Pons (tissue), 1 donor: ENCODE data around the gene PHLPP1.

Experiments
- DNase-seq: peaks from one replicate; pipeline ENCODE4 v3.0.0-alpha.2; 2016; ENCODE audit warnings: low spot score

The PHLPP1 gene

DNA sequence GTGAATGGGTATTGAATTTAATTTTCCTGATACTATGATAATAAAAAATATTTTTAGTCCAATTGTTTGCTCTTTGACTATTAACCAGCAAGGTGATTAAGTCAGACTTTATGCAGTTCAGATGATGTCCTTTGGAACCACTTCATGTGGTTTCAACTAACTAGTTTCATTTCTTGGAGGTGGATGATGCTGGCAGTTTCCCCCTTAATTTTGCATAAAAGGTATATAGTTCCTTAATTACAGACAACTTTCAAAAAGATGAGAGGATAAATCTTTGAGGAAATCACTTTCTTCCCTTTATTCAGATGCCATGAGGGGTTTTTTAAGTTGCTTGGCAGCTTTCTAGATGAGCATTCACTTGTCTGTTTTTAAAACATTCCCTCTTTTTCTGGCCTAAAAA, 223.1 kb downstream of the PHLPP1 start:
- no peak for DNase-seq

DNA sequence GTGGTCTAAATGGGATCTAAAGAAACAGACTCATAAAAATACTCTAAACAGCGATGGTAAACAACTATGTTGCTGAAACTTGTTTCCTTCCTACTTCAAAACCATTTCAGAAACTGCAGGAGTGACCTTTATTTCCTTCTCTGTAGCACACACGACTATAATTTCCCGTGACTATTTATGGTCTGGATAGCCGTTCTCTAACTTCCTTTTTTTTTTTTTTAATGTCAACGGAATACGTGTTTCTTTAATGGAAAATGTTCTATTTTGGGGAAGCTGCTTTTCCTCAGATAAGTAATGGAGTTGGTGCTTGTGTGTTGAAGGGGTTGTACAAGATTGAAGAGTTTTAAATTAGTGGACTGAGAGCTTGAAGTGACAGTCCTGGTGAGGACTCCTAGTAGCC, 224.1 kb downstream of the PHLPP1 start:
- DNase-seq, result no peak

DNA sequence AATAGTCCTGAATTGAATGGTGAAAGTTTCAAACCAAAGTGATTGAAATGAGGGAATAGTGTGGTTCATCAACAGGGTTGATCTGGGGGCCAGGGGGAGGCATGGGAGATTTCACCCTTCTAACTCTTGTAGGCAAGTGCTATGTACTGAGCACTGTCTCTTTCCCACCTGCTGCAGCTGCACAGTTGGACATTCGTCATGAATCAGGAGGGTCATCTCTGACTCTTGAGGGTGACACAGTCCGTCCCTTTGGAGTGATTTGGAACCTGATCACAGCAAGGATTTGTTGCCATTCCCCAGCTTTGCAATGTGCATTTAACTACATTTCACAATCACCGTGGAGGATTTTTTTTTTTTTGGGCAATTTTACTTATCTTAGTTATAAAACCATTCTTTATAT, 224.6 kb downstream of the PHLPP1 start:
- DNase-seq, result no peak

DNA sequence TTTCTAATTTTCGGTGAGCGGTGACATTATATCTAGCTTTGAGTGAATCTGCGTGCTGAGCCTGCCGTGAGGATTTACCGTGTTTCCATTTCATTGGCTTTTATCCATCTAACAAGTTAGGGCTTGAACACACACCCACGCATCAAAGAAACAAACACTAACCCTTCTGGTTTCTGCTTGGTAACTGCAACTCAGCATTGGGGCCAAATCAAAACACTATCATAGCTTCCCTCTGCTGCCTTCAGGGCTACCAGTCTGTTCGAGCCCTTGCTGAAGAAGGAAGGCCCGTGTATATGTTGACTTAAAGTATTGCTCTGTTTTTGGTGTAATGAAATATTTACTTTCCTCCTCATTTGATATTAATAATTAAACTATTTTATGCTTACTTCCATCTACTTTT, 227.2 kb downstream of the PHLPP1 start:
- DNase-seq, result no peak

DNA sequence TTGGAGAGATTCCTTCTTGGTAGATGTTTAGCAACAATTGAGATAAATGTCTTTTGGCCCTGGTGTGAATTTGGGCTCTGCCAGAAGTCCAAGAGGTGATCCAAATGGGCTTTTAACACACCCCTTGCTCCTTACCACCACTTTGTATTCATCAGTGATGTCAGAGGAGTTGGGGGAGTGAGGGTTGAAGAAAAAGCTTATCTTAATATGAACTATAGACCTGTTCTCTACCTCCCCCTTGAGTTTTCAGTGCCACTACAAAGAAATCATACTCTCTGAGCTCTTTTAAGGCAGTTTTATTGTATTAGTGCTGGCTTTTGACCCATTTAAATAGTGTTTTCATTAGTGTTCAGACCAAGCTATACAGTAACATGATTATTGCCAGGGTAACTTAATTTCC, 229.1 kb downstream of the PHLPP1 start:
- no peak for DNase-seq

DNA sequence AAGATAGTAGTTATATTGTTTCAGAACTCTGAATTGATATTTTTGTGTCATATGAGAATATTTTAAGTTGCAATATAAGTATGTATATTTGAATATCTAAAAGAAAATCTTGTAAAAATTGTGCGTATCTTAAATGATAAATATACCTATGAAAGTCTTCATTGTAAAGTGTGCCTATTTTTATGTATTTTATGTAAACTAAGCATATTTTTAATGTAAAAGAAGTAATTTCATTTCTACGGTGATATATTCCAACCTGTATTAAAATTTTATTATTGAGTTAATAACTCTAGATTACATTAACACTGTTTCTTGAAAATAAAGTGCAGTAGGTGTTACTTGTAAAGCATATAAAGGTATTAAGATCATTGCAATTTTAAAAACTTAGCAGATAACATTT, 233.4 kb downstream of the PHLPP1 start:
- no peak for DNase-seq

DNA sequence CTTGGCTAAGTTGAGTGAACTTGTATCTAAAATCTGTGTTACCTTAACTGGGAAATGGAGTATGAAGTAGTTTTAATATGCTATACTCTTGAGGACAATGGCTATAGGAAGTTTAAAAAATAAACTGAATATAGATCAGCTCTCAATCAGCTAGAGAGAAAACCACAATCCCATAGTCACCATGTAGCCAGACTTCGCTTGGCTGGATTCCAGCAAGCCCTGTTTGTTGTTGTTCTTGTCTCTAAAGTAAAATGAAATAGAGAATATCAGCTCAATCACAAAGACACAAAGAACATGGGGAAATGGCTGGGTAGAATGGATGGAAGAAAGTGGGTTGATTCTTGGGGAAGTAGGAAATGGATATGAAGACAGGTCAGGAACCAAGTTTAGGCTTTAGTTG, 234.9 kb downstream of the PHLPP1 start:
- DNase-seq, result no peak

DNA sequence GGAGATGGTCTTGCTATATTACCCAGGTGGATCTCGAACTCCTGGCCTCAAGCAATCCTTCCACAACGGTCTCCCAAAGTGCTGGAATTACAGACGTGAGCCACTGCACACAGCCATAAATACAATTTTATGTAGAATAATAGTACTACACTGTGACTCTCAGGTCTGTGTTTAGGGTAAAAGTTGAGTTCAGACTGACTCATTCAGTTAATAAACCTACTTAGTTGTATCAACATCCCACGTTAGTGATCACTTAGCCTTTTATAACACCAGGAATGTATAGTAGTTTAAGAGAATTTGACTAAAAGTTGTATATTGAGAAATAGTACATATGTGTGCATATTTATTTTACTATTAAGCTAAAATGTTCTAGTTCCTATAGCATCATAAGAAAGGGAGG, 237.5 kb downstream of the PHLPP1 start:
- DNase-seq, result no peak

DNA sequence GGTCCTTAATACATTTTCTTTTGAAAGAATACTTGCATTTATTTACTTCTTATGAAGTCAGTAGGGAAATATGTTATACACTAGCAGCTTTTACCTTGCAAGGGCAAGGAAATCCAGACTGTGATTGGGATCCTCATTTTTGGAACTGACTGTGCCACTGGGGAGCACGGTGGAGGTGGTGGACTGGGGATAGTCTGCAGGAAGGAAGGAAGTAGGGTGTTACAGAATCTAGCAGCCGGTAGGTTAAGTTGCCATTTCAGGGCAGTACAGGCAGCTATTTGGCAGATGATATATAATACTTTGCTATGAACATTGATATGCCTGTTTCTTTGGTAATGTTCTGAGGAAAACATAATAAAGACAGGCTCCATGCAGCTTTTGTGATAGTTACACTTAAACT, 238.3 kb downstream of the PHLPP1 start:
- DNase-seq, result no peak

DNA sequence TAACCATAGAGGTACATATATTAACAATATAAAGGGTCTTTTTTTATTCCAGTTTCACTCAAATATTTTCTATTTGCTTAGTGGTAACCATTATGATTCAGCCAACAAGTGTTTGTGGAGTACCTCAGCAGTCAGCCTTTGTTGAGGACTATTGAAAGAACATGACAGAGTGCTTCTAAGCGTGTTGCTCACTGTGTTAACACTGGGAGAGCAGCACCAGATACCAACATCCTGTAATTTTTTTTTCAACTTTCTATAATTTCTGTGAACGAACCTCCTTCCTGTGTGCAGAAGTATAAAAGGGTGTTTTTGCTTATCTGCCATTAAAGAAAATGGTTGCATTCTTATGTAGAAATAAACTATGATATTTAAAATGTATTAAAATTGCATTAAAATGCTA, 239.0 kb downstream of the PHLPP1 start:
- DNase-seq, result no peak

DNA sequence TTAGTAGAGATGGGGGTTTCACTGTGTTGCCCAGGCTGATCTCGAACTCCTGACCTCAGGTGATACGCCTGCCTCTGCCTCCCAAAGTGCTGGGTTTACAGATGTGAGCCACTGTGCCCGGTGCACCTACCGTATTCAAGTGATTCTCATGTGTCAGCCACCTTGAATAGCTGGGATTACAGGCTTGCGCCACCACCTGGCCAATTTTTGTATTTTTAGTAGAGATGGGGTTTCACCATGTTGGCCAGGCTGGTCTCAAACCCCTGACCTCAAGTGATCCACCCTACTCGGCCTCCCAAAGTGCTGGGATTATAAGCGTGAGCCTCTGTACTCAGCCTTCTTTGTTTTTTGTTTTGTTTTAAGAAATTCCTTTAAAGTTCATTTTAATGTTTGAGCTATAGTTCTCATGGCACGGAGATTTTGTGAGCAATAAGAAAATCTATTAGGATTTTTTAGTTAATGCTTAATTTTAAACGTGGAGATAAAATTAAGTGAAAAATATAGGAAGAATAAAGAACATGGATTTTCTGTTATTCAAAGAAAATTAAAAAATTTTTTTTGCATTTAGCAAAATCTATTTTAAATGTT, 242.6 kb downstream of the PHLPP1 start:
- no peak for DNase-seq

DNA sequence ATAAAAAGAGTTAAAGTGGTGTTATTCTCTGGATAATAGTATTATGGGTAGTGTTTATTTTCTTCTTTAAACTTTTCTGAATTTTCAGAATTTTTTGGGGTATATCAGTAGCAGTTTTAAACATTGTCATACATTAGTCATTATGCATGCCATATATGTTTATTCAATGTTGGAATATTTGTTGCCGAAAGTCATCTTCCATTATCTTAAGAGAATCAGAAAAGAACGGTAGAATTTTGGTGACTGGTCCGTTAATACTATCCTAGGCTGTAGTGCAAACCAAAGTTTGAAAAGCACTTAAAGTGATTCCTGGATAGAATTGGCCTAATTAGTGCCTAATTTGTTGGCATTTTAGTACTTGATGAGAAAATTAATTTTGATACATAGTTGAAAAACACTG, 244.1 kb downstream of the PHLPP1 start:
- DNase-seq, result no peak

DNA sequence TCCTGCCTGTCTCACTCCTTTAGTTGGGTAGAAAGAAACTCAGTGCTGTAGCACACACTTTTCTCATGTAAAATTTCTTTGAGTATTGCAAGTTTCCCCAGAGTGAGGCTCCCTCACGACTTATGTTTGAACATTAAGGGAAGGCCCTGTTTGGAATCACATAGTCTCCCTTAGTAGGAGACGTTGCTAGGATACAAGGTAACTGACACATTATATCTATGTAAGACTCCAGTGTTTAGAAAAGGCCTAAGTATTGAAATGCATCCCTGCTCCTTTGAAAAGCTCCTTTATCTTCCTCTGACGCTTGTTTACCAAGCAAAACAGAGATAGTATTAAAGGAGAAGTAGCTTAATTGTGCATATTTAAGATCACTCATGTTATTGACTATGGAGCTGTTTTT, 248.2 kb downstream of the PHLPP1 start:
- peak; percentile 89 for DNase-seq

DNA sequence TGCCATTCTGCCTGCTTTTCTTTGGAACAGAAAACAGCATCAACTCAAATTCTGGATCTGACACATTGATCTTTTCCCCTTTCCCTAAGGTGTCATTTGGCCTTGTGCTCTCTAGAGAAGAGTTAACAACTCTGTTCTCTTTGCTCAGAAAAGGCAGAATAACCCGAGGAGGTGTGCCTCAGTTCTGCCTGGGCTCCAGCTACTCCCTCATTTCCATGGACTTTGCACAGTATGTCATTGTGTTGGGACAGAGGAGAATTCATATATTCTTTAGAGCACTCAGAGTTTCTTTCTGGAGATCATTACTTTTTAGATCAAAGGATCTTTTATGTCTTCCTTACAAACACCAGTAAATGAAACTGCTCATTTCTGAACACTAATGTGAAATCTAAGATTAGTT, 249.1 kb downstream of the PHLPP1 start:
- DNase-seq, result peak; percentile 96

DNA sequence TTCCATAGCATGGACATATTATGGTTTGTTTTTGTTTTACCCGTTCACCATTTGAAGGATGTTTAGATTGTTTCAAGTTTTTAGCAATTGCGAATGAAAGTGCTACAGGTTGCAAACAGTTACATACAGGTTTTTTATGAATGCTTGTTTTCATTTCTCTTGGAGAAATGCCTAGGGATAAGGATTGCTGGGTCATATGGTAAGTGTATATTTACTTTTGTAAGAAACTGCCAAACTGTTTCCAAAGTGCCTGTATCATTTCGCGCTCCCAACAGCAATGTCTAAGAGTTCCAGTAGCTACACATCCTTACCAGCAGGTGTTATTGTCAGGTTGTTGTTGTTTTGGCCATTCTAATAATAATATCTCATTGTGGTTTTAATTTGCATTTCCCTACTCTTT, 251.7 kb downstream of the PHLPP1 start:
- DNase-seq, result no peak

DNA sequence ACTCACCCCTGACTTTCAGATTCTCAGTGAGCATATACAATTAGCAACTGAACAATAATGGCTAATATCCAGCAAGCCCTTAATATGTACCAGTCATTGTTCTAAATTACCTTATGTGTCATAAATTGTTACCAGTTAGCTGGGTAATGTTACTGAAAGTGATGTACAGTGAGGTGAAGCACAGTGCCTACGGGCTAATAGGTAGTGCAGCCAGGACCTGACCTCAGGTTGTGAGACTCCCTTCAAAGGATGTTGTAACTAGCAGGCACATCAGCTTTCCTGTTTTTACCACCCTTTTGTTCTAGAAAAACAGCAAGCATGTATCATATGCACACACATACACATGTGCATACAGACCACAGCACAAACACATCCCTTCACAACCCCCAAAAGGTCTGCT, 258.3 kb downstream of the PHLPP1 start:
- no peak for DNase-seq

DNA sequence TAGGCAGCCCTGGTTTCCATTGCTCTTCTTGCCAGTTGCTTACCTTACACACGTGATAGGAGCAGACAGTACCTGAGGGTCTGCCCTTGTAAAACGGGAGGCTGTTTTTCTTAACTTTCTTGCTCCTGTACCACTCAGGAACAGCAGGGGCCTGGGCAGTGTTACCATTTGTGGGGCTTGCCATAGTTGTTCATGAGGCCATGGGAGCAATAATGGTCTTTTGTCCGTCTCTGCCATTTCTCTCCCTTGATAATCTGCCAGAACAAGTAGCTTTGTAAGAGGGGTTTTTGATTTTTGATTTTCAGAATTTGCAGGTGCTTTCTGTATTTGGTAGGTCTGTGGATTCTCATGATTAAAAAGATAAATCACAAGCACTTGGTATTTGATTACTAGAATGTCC, 259.0 kb downstream of the PHLPP1 start:
- DNase-seq, result peak; percentile 78

DNA sequence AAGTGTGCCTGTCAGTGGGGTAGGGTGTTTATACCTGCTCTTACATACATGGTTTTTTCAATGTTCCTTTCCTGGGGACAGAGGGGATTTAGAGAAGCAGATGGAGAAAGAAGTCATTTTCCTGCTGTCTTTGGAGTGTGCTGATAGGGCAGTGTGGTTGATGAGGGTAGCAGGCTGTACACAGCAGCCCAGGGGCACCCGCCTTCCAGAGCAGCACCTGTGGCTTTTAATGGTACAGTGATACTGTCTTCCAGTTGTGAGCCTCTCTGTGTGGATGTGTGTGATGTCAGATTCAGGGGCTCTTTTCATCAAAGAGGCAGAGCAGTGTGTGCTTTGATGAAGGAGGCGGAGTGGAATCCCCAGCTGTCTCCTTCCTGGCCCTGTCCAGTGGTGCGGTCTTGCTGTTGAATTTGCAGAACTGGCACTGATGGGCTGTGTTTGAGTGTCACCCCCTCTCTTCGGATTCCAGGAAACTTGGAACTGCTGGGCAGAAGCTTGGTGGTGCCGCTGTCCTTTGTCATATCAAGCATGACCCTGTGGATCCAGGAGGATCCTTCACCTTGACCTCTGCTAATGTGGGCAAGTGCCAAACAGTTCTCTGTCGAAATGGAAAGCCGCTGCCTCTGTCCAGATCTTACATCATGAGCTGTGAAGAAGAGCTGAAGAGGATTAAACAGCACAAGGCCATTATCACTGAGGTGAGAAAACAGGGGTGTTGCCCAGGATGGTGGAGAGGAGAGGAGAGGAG, 259.8 kb downstream of the PHLPP1 start:
- DNase-seq, result peak; percentile 62

DNA sequence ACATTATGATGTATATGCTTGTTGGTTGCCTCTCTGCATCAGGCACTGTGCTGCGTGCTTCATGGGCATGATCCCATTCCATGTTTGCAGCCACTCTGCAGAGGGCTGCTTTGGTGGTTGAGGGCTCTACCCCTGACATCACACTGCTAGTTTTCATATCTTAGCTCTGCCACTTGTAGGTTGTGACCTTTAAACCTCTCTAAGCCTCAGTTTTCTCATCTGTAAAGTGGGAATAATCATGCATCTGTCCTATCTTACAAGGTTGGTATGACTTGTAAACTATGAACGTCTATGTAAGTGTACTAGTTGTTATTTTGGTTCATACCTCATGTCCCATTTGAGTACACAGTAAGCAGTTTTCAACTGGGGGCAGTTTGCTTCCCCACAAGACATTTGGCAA, 260.4 kb downstream of the PHLPP1 start:
- DNase-seq, result no peak

DNA sequence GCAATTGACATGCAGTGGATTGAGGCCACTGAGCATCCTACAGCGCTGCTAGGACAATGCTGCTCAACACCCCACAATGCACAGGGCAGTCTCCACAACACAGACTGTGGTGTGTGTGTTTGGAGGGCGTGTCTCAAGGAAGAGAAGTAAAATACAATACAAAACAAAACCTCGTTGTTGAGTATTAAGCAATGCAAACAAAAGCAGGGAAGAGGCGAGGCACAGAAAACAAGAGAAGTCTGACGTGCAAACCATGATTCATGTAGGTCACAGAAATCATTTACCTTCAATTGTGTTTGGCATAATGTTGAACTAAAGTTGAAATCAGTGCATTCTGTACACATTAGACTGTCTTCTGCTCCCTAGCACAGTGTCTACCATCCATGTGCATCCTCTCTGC, 260.9 kb downstream of the PHLPP1 start:
- peak; percentile 59 for DNase-seq

DNA sequence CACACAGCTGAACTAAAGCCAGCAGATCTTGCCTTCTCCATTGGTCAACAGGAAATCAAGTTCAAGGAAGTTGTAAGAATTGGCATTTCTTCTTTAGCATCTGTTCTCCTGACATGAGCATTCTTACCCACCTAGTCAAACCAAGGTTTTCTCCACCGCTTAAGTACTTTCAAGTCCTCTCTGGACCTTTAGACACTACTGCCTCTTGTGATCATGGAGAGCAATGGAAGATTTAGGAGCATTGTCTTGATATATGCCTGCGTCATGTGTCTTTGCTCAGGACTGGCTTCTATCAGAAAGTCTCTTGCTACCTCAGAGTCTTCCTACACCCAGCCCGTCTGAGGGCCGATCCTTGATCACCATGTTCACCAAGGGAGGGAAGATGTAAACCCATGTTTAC, 262.2 kb downstream of the PHLPP1 start:
- peak; percentile 56 for DNase-seq

DNA sequence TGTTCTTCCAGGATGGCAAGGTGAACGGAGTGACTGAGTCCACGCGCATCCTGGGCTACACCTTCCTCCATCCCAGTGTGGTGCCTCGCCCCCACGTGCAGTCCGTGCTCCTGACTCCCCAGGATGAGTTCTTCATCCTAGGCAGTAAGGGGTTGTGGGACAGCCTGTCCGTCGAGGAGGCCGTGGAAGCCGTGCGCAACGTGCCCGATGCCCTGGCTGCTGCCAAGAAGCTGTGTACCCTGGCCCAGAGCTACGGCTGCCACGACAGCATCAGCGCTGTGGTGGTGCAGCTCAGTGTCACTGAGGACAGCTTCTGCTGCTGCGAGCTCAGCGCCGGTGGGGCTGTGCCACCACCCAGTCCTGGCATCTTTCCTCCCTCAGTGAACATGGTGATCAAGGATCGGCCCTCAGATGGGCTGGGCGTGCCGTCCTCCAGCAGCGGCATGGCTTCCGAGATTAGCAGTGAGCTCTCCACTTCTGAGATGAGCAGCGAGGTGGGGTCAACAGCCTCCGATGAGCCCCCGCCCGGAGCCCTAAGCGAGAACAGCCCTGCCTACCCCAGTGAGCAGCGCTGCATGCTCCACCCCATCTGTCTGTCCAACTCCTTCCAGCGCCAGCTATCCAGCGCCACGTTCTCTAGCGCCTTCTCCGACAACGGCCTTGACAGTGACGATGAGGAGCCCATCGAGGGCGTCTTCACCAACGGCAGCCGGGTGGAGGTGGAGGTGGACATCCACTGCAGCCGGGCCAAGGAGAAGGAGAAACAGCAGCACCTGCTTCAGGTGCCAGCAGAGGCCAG, 263.1 kb downstream of the PHLPP1 start:
- no peak for DNase-seq

DNA sequence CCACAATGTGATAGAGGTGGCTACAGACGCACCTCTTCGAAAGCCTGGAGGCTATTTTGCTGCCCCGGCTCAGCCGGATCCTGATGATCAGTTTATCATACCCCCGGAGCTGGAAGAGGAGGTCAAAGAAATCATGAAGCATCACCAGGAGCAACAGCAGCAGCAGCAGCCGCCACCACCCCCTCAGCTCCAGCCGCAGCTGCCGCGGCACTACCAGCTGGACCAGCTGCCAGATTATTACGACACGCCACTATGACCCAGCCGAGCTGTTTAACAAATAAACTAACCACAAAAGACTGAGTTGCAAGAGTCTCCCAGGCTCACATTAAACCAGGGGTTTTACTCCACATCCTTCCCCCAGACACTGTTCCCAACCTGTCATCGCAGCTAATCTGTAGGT, 263.8 kb downstream of the PHLPP1 start:
- DNase-seq, result peak; percentile 86
